WI38 (cell line): ENCODE measurements around the gene RAD23B.

ENCODE experiments used
- H3K4me3 ChIP-seq: 2 replicates; pipeline ENCODE4 v1.5.1; 2011; ENCODE audit warnings: low read depth, mild to moderate bottlenecking, control low read depth, low read length
- CTCF ChIP-seq: IDR thresholded peaks from 2 replicates; pipeline ENCODE4 v1.5.1; 2012; ENCODE audit warnings: low read depth, mild to moderate bottlenecking, control low read depth, low read length

RAD23B gene

GRCh38 chr9:107243742-107244141 is 39.3 kb upstream of the RAD23B start:
- TF ChIP-seq CTCF = no peak
- no peak overlapping the region for H3K4me3 ChIP-seq

GRCh38 chr9:107246259-107247254 is 36.5 kb upstream of the RAD23B start:
- no peak for TF ChIP-seq CTCF
- no peak overlapping the region for H3K4me3 ChIP-seq

GRCh38 chr9:107248714-107249113 is 34.4 kb upstream of the RAD23B start:
- TF ChIP-seq CTCF = no peak
- 0 out of 2 replicates have a peak overlapping the region, but pooled peaks have one; percentile 21 for H3K4me3 ChIP-seq

- no peak for TF ChIP-seq CTCF
- 0 out of 2 replicates have a peak overlapping the region, but pooled peaks have one; percentile 21 for H3K4me3 ChIP-seq
Measured at GRCh38 chr9:107249131-107249533, 33.9 kb upstream of the RAD23B start.

GRCh38 chr9:107249665-107250285 is 33.3 kb upstream of the RAD23B start:
- TF ChIP-seq CTCF = no peak
- H3K4me3 ChIP-seq = no peak overlapping the region

GRCh38 chr9:107251756-107252322 is 31.2 kb upstream of the RAD23B start:
- TF ChIP-seq CTCF = no peak

More at GRCh38 chr9:107251756-107252322, 31.2 kb upstream of the RAD23B start:
- H3K4me3 ChIP-seq = no peak overlapping the region; the same call in 1 of the 2 replicates
